SHP77 (cell line): Measurements from ENCODE around the gene IL10RA.
"Not testable (repeated sequence)": the region's sequence is repeated elsewhere in the genome, so short reads cannot be mapped to it uniquely, and the experiment has no call there.

Source experiments
- DNase-seq, 2 experiments: peaks; one replicate each; lab custom pipeline; 2025; lab: John Stamatoyannopoulos, UW

IL10RA gene

DNA sequence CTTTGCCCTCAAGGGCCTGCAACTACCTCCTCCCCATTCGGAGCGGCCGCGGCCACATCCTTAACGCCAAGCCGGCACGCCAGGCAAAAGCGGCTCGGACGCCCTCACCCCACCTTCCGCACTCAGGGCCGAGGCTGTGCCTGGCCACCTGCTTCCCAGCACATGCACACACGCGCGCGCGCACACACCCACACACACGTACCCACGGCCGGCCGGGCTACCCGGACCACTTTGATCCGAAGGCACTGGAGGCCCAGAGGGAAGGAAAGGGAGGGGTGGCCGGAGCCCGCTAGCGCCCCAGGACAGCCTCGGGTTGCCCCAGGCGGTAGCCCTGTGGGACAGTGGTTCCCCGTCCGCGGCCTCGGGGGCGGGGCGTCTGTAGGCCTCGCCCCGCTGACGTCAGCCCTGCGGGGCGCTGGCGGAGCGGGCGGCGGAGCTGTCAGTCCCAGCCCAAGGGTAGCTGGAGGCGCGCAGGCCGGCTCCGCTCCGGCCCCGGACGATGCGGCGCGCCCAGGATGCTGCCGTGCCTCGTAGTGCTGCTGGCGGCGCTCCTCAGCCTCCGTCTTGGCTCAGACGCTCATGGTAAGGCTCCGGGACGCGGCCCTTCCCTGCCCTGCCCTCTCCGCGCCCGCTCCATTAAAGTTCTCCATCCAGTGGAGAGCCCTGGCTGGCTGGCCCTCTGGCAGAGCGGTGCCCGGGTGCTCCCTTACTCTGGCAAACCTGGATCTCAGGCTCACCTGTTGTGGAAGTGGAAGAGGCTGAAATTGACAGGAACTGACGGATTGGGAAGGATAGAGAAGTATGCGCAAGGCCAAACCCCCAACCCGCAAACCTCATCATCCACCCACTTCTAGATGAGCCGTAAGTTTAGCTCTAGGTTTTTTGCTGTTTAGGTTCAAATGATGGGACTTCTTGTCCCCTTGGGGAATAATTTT, at the start of gene IL10RA:
TSS of gene IL10RA (plus strand) at position 442 of the 935 bp plus-strand sequence. CDS start at position 516, 74 bp downstream.
- no peak for DNase-seq

DNA sequence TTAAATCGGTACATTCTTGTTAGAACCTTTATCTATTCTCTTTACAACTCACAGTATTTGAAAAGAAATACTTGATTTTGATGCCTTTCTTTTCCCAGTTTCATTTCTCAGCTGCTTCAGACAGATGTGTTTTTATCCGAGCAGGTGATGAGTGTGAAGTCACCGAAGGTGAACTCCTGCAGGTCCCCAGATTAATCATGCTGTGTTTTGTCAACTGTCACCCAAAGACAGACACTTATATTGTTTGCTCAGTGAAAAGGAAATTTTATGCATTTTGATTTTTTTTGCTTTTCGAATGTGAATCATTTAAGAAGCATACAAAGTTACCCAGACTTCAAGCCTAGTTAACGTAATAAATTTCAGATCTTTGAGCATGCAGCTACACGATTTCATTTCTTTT, 49.2 kb upstream of the IL10RA start:
- no peak for DNase-seq

DNA sequence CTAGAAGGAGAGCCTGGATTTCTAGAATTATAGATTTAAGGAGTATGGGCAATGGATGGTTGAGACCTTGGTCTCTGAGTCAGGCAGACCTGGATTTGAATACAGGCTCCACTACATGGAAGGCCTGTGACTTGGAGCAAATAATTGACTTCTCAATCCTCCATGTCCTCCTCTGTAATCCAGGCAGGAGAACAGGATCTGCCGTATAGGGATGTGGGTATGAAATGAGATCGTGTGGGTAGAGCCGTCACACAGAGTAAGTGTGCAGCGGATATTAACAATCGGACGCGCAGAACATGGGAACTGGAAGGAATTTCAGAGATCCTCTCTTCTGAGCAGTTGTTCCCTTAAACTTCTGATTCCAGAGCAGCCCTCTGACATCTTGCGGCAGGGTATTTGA, 45.5 kb upstream of the IL10RA start:
- no peak for DNase-seq

DNA sequence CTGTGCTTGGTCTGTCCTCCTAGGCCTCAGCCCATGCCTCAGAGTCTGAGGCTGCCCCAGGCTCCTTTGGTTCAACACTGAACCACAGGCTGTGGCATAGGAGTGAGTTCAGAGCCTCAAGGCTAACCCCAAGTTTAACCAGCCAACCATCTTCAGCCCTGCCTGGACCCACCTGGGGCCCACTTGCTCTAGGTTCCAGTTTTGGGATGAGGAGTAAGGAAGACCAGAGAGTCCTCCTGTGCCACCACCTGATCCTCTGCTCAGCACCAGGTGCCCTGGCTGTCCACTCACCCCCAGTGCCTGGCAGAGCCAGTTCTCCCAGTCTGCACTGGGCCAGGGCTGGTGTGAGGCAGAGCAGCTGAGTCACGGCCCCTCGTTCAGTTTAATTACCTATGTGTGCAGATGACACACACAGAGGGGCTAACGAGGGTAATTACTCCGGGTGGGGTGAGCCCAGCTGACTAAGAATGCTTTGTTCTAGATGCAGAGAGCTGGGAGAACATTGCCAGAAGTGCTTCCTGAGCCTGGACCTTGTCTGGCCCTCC, 45.0 kb upstream of the IL10RA start:
- DNase-seq = no peak

DNA sequence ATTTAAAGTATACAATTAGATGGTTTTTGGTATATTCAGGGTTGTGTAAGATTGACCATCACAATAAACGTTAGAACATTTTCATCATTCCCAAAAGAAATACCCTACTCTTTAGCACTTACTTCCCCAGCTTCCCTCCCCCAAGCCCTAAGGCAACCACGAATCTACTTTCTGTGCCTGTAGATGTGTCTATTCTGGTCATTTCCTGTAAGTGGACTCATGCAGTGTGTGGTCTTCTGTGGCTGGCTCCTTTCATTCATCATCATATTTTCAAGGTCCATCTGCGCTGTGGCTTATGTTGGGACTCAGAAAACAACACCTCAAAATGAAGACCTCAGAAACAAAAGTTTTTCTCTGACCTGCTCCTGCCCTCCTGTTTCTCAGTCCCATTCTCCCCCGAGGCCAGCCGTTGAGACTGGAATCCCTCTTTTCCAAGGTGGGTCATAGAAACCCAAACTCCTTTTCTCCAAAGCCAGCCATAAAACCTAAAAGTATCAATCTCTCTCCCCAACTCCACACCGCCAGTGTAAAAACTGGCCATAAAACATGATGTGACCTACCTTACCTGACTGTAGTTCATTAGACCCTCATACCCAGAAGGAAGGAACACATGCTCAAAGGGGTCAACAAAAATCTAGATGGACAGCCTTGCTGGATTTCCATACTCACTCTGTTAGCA, 44.1 kb upstream of the IL10RA start:
- no peak for DNase-seq

DNA sequence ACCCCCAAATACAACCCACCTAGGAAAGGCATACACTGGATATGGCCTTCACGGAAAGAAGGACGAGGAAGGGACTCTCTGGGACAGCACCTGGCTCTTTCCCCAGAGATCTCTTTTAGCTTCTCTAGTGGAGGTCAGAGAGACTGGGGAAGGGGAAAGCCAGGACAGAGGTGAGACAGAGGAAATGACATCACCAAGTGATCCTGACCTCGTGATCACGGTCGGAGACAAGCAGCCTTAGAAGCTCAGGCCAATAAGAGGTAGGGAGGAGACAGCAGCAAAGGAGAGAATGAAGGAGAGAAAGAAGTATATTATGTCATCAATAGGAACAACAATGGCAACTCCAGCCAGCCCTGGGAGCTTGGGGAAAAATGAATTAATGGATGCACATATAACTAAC, 41.6 kb upstream of the IL10RA start:
- no peak for DNase-seq

DNA sequence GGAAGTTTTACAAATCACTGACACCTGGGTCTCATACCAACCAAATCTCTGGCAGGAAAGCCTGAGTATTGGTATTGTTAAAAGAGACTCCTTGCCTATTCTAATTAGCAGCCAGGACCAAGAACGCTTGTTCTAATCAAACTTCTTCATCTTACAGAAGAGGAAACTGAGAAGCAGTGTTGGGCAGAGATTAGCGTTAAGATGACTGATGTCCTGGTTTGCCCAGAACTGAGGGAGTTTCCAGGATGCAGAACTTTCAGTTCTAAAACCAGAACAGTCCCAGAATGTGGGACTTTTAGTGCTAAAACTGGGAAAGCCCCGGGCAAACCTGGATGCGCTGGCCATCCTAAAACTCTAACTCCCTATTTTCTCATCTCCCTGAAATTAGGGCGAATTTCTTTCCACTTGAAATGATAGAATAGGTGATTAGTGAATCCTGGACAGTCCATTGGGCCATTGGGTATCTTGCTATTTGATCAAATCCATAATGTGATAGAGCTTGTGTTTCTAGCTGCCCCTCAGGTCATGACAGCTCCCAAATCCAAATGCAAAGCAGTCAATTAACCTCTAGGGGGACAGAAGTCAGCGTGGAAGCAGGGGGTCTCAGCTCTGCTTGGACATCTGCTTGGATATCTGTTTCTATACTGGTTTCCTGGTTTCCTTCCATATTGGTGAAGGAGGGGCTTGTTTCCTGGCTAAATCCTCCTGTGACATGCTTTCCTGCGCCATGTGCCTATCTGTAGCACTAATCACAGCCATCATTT, 41.0 kb upstream of the IL10RA start:
- DNase-seq = no peak

DNA sequence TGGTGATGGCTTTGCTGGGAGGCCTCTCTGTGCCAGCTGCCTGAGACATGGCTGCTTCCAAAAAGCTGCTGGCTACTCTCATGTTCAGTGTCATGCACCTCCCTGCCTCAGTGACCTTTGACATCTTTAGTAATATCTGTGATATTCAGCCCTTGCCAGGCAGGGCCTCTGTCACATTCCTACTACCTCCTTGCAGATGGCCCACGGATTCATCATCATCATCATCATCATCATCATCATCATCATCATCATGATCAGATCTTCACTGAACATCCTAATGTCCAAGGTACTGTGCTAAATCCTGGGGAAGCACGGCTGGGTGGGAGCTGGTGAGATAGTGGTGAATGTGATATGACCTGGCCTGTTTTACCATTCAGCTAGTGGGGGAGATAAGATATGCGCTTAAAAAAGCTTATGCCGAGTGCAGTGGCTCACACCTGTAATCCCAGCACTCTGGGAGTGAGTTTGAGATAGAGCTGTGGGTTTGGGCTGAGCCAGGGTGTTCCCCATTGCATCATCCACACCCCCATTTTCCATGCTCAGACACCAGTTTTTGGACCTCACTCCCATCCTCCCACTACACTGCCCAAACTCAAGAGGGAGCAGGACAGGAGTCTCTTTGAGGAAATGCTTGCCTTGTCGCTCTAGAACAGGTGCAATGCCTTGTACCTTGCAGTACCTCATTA, 39.9 kb upstream of the IL10RA start:
- no peak for DNase-seq

DNA sequence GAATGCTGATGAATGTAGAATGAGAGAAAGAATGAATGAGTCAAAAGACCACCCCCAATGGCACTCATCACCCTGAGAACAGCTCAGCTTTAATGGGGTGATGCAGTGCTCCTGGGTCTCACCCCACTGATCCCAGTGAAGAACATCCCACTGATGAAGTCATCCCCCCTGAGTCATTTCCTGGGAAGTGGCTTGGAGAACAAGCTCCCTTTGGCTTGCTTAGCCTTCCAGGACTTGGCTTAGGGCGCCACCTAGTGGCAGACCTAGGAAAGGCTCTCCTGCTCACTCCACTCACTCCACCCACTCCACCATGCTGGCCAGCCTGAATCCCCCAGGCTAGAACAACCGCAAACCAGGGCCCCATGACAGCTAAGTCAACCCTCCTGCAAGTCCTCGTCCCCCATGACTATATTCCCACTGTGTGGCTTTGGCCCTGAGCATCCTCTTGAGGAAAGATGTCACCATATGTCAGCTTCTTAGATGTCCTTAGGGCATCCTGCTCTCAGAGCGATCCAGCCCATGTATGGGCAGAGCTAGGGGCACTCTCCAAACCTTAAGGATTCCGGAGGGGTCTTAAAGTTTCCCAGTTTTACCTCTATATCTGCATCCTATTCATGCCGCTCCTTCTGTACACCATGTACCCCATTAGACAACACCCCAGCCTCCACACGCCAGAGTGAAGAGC, 39.2 kb upstream of the IL10RA start:
- peak; percentile 71 to 76 for DNase-seq

DNA sequence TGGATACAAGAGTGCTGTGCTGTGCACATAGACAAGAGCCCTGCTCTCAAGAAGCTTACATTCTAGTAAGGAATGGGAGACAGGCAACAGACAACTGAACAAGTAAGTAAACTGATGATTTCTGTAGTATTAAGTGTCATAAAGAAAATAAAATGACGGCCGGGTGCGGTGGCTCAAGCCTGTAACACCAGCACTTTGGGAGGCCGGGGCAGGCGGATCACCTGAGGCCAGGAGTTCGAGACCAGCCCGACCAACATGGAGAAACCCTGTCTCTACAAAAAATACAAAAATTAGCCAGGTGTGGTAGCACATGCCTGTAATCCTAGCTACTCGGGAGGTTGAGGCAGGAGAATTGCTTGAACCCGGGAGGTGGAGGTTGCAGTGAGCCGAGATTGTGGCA, 38.4 kb upstream of the IL10RA start:
- DNase-seq = not testable (repeated sequence)

DNA sequence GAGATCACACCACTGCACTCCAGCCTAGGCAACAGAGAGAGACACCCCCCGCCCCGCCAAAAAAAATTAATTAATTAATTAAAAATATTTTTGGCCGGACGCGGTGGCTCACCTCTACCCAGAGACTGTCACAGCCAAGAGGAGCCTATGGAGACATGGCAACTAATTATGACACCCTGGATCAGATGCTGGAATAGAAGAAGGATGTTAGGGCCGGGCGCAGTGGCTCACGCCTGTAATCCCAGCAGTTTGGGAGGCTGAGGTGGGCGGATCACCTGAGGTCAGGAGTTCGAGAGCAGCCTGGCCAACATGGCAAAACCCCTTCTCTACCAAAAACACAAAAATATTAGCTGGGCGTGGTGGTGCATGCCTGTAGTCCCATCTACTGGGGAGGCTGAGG, 37.7 kb upstream of the IL10RA start:
- DNase-seq = not testable (repeated sequence)

DNA sequence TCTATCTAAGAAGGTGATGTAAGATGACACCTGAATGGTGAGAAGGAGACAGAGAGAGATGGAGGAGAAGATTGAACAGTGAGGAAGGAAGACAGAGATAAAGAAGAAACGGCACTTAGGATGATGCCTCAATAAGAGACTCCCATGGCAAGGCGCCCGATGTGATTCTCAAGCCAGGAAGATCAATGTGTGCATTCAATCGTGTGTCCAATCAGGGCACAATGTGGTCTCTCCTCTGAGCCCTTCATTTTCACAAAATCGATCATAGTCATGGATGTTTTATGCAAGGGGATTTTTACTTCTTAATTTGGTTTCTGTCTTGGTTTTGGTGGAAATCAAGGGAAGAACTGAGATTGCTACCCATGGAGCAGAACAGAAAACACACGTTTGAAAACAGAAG, 37.1 kb upstream of the IL10RA start:
- DNase-seq = no peak

DNA sequence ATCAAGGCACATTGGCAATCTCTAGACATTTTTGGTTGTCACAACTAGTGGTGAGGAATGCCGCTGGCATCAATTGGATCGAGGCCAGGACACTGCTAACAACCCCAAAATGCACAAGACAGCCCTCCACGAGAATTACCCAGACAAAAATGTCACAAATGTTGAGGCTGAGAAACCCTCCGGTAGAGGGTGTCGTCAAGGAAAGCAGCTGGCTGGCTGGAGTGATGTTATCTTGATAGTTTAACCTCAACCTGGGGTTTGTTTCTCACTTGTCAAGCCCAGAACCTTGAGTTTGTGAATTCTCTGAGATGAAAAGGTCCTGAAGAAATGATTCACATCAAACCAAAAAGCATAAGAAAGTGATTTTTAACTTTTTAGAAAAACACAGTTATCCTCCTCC, 35.9 kb upstream of the IL10RA start:
- DNase-seq = no peak

DNA sequence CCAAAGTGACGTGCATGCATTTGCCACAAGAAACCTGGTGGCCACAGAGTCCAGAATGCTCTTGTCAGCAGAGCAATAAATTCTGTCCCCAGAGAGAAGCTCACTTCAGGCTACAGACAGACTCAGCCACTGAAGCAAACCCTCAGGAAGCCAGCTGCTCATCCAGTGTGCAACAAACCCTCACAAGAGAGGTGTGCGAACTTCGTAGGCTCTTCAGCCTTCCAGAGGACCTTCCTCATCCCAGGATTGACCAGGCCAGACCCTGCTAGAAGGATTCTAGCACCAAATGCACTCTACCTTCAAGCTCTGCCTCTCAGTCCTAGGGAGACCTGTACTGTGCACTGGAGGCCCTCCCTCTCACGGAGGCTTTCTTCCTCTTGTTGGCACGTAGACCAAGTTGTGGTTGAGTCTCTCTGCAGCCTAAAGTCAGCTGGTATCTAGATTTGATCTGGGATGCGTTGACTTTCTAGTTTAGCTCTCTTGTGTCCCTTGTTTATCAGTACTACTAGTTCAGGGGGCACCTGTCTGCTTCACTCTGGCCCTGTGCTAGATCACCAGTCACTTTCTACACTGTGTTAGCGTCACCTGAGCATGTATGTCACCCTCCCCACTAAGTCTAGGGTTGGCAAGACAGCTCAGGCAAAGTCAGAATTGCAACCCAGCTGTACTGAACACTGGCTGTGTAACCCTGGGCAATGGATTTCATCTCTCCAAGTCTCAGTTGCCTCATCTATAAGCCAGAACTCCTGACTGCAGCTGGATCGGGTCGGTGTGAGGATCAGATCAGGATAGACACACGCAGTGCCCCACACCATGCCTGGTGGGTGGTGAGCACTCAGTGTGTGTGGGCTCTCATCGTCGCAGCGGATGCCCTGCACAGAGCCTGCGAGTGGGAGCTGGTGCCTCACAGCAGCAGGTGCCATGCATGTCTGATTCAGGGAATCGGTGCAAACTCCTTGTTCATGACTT, 34.9 kb upstream of the IL10RA start:
- no peak for DNase-seq

DNA sequence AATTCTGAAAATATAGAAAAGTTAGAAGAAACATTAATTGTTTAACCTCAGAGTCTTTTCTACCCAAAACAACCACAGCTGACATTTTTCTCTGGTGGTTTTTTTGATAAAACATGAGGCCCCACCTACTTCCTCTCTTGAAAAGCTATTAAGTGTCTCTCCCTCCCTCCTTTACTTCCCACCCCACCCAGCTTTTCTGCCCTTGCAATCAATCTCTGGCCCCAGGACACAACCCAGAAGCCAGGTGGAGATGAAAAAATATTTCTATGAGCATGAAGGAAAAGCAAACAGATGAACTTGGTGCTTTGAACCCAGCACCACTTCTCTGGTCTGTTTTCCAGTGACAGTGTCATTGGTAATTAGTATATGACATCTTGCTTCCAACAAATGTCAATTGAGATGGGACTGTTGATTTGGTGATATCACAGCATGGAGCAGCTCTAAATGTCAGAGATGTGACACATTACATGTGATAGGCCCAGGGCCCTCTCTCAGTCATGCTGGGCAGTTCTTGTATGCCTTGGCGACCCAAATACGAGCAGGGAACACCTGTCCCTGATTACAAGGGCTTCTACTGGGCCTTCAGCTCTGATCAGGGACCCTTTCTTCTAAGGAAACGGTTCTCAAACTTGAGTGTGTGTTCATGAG, 33.0 kb upstream of the IL10RA start:
- DNase-seq = no peak

DNA sequence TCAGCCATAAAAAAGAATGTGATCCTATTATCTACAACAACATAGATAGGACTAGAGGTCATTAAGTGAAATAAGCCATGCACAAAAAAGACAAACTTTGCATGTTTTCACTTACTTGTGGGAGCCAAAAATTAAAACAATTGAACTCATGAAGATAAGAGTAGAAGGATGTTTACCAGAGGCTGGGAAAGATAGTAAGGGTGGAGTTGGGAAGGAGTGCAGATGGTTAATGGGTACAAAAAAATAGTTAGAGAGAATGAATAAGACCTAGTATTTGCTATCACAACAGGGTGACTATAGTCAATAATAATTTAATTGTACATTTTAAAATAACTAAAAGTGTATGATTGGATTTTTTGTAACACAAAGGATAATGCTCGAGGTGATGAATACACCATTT, 27.2 kb upstream of the IL10RA start:
- no peak for DNase-seq

DNA sequence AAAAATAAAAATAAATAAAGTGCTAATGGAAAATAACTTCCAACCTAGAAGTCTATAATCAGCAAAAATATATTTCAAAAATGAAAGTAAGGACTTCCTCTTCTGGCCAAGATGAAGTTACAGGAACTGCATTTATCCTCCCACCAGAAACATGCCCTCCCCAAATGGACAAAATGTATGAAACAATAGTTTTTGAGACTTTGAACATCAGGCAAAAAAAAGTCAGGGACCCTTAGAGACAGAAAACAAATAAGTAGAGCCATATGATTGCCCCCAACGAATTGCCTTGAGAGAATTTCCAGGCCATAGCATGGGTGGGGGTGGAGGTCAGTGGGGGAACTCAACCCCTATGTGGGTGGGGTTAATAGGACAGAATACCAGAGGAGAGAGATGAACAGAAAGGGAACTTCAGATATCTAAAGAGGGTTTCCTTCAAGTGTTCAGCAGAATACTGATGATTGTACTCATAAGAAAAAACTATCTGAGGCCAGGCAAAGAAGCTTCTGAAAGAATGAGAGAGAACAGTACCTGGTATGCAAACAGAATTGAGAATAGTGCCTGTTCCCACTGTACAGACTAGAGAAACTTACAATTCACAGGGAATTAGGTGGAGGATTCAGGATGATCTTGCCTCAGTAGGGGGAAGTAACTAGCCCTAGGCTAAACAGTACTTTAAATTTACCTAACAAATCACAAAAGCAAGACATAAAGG, 26.6 kb upstream of the IL10RA start:
- DNase-seq = no peak

DNA sequence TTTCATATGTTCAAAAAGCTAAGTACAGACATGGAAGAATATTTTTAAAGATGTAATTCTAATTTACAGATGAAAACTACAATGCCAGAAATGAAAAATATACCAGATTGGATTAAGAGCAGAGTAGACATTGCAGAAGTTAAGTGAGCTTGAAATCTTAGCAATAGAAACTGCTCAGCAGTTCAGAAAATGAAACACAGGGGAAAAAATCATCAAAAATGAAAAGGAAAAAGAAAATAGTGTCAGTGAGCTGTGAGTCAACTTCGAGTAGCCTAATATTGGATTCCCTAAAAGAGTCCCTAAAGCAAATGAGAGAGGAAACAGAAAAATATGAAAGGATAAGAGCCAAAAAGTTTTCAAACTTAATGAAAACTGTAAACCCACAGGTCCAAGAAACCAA, 25.8 kb upstream of the IL10RA start:
- DNase-seq = no peak

DNA sequence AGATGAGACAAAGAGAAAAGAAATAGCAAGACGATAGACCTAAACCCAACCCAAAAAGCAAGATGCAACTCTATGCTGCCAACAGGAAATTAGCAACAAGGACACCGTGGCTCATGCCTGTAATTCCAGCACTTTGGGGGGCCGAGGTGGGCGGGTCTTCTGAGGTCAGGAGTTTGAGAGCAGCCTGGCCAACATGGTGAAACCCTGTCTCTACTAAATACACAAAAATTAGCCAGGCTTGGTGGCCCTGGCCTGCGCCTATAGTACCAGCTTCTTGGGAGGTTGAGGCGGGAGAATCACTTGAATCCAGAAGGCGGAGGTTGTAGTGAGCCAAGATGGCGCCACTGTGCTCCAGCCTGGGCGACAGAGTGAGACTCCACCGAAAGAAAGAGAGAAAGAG, 24.3 kb upstream of the IL10RA start:
- no peak for DNase-seq
